ENCODE measurements around the gene ADAMTSL3.

DNA sequence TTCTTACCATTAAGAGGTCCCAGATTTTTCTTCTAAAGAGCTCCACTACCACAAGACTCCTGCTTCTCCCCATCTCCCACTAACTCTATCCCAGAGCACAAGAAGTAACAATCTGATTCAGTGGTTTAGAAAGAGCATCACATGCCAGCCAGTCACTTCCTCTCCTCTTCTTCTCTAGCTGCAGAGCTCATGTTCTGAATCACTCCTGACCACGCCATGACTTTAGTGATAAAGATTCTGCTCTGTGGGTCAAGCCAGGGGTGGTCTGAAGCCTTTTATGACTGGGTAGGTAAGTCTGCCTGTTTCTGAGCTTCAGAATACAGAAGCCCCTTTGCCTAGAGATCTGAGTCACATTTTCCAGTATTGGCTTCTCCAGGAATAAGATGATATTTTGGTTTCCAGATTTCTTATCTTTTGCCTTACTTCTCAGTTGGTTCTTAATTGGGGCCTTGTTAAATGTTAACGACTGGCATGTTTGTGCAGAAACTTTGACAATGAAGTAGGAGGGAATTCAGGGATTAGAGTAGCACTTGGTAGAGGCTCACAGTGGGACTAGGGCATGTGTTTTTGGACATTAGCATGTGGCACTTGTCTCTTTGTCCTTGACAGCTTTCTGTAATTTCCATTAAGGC is 27.6 kb upstream of the ADAMTSL3 start:
- TF ChIP-seq PHF8 (conservative IDR thresholded peaks at IDR 0.05; ENCODE audit: low read depth, low read length): no peak
- TF ChIP-seq, protein P1, sequence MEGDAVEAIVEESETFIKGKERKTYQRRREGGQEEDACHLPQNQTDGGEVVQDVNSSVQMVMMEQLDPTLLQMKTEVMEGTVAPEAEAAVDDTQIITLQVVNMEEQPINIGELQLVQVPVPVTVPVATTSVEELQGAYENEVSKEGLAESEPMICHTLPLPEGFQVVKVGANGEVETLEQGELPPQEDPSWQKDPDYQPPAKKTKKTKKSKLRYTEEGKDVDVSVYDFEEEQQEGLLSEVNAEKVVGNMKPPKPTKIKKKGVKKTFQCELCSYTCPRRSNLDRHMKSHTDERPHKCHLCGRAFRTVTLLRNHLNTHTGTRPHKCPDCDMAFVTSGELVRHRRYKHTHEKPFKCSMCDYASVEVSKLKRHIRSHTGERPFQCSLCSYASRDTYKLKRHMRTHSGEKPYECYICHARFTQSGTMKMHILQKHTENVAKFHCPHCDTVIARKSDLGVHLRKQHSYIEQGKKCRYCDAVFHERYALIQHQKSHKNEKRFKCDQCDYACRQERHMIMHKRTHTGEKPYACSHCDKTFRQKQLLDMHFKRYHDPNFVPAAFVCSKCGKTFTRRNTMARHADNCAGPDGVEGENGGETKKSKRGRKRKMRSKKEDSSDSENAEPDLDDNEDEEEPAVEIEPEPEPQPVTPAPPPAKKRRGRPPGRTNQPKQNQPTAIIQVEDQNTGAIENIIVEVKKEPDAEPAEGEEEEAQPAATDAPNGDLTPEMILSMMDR (IDR thresholded peaks at IDR 0.05; ENCODE audit: control extremely low read depth in 1 of 3, insufficient read depth in 1 of 3, low read depth in 1 of 3, low read length in 3 of 3): no peak
- TF ChIP-seq ASH2L (IDR thresholded peaks at IDR 0.05; ENCODE audit: low read length): no peak
- TF ChIP-seq JUND (IDR thresholded peaks at IDR 0.05; ENCODE audit: low read length): no peak
- TF ChIP-seq POLR2A (IDR thresholded peaks at IDR 0.05; ENCODE audit: control extremely low read depth in 1 of 2, low read depth in 2 of 2, low read length in 2 of 2): no peak
- TF ChIP-seq ZNF274 (IDR thresholded peaks at IDR 0.05; ENCODE audit: borderline replicate concordance, extremely low read depth, low read length): no peak
- no peak for TF ChIP-seq EZH2 (IDR thresholded peaks at IDR 0.05; ENCODE audit: low read depth, low read length, severe bottlenecking)
- TF ChIP-seq SP4 (IDR thresholded peaks at IDR 0.05; ENCODE audit: low read length): no peak
